HEK293T (cell line): ENCODE data around the gene SHC4.

Experiments
- CTBP1 ChIP-seq: fragments of 450-650 bp; IDR thresholded peaks from 2 replicates; pipeline ENCODE4 v1.6.1; 2016; ENCODE audit warnings: borderline replicate concordance
- ELF4 ChIP-seq: fragments of 450-650 bp; IDR thresholded peaks from 2 replicates; pipeline ENCODE4 v1.6.1; 2017; ENCODE audit warnings: antibody characterized with exemption
- FOXA1 ChIP-seq: fragments of 450-650 bp; IDR thresholded peaks from 2 replicates; pipeline ENCODE4 v1.6.1; 2016; ENCODE audit warnings: mild to moderate bottlenecking
- FOXK2 ChIP-seq: fragments of 450-650 bp; IDR thresholded peaks from 2 replicates; pipeline ENCODE4 v1.6.1; 2016; ENCODE audit warnings: mild to moderate bottlenecking
- FOXM1 ChIP-seq: fragments of 450-650 bp; IDR thresholded peaks from 2 replicates; pipeline ENCODE4 v1.6.1; 2017; ENCODE audit warnings: mild to moderate bottlenecking, borderline replicate concordance
- L3MBTL2 ChIP-seq: fragments of 450-650 bp; conservative IDR thresholded peaks from 2 replicates; pipeline ENCODE4 v1.6.1; 2016; ENCODE audit warnings: mild to moderate bottlenecking
- SP1 ChIP-seq: fragments of 450-650 bp; IDR thresholded peaks from 2 replicates; pipeline ENCODE4 v1.6.1; 2017
- TARDBP ChIP-seq: fragments of 450-650 bp; IDR thresholded peaks from 2 replicates; pipeline ENCODE4 v1.6.1; 2016

GRCh38 chr15:48823237-48823636 lies 140.5 kb downstream of the SHC4 start:
- no peak for TF ChIP-seq FOXM1
- no peak for TF ChIP-seq TARDBP
- TF ChIP-seq L3MBTL2, result no peak
- no peak for TF ChIP-seq SP1
- TF ChIP-seq FOXA1, result no peak
- TF ChIP-seq FOXK2, result no peak
- no peak for TF ChIP-seq ELF4
- TF ChIP-seq CTBP1, result no peak
